H9 (cell line): ENCODE data around the gene EPAS1. TPM values are rescaled to one million over a fixed set of nuclear protein-coding genes. Genes with fewer than 3 reads are reported as not detected.

Experiments
- DNase-seq: peaks from one replicate; pipeline ENCODE4 v3.0.0-alpha.2; 2017
- H2AFZ ChIP-seq: one replicate; pipeline ENCODE4 v1.6.1; 2013; ENCODE audit warnings: mild to moderate bottlenecking, low read length, control low read depth, moderate library complexity
- H2AK5ac ChIP-seq: 2 replicates; pipeline ENCODE4 v1.6.1; 2013; ENCODE audit warnings: low read length, control low read depth, mixed read lengths; ENCODE audit not compliant: insufficient read length
- H2BK120ac ChIP-seq: one replicate; pipeline ENCODE4 v1.6.1; 2013; ENCODE audit warnings: low read depth, mild to moderate bottlenecking, low read length, control low read depth, inconsistent platforms; ENCODE audit not compliant: poor library complexity, severe bottlenecking
- H2BK12ac ChIP-seq: 2 replicates; pipeline ENCODE4 v1.6.1; 2013; ENCODE audit warnings: low read length, control low read depth, mixed read lengths, low read depth; ENCODE audit not compliant: insufficient read length
- H2BK15ac ChIP-seq: 2 replicates; pipeline ENCODE4 v1.6.1; 2013; ENCODE audit warnings: low read depth, low read length, control low read depth
- H2BK20ac ChIP-seq: one replicate; pipeline ENCODE4 v1.6.1; 2013; ENCODE audit warnings: low read depth, mild to moderate bottlenecking, low read length, control low read depth, inconsistent platforms; ENCODE audit not compliant: poor library complexity, severe bottlenecking
- H2BK5ac ChIP-seq: 2 replicates; pipeline ENCODE4 v1.6.1; 2013; ENCODE audit warnings: low read length, control low read depth, mixed read lengths; ENCODE audit not compliant: insufficient read length
- H3K14ac ChIP-seq: 2 replicates; pipeline ENCODE4 v1.6.1; 2013; ENCODE audit warnings: low read length, control low read depth; ENCODE audit not compliant: insufficient read depth
- H3K18ac ChIP-seq: 2 replicates; pipeline ENCODE4 v1.6.1; 2013; ENCODE audit warnings: low read depth, mild to moderate bottlenecking, mixed read lengths, low read length, control low read depth; ENCODE audit not compliant: insufficient read length
- H3K23ac ChIP-seq: 2 replicates; pipeline ENCODE4 v1.6.1; 2013; ENCODE audit warnings: low read length, control low read depth, mixed read lengths, low read depth; ENCODE audit not compliant: insufficient read length
- H3K23me2 ChIP-seq: 2 replicates; pipeline ENCODE4 v1.6.1; 2013; ENCODE audit warnings: low read depth, mild to moderate bottlenecking, mixed read lengths, low read length, control low read depth; ENCODE audit not compliant: insufficient read length, poor library complexity, severe bottlenecking
- H3K27ac ChIP-seq: 2 replicates; pipeline ENCODE4 v1.5.1; 2013; ENCODE audit warnings: low read length, control low read depth, mixed read lengths, low read depth; ENCODE audit not compliant: insufficient read length
- H3K27me3 ChIP-seq: 2 replicates; pipeline ENCODE4 v1.6.1; 2013; ENCODE audit warnings: low read length, control low read depth, inconsistent platforms; ENCODE audit not compliant: insufficient read depth
- H3K4ac ChIP-seq: 2 replicates; pipeline ENCODE4 v1.6.1; 2013; ENCODE audit warnings: low read depth, mild to moderate bottlenecking, control low read depth, inconsistent platforms, low read length, moderate library complexity
- H3K4me1 ChIP-seq: 2 replicates; pipeline ENCODE4 v1.6.1; 2013; ENCODE audit warnings: low read length, control low read depth, inconsistent platforms; ENCODE audit not compliant: insufficient read depth
- H3K4me2 ChIP-seq: 2 replicates; pipeline ENCODE4 v1.6.1; 2013; ENCODE audit warnings: low read length, control low read depth, mixed read lengths; ENCODE audit not compliant: insufficient read length, insufficient read depth
- H3K56ac ChIP-seq: 2 replicates; pipeline ENCODE4 v1.6.1; 2013; ENCODE audit warnings: low read depth, mild to moderate bottlenecking, mixed read lengths, low read length, control low read depth; ENCODE audit not compliant: insufficient read length
- H3K79me1 ChIP-seq: 2 replicates; pipeline ENCODE4 v1.6.1; 2013; ENCODE audit warnings: low read depth, mild to moderate bottlenecking, moderate library complexity, low read length, control low read depth, inconsistent platforms; ENCODE audit not compliant: insufficient read depth, poor library complexity, severe bottlenecking
- H3K79me2 ChIP-seq: 2 replicates; pipeline ENCODE4 v1.6.1; 2013; ENCODE audit warnings: low read length, control low read depth, inconsistent platforms; ENCODE audit not compliant: insufficient read depth
- H3K9ac ChIP-seq: 2 replicates; pipeline ENCODE4 v1.6.1; 2013; ENCODE audit warnings: low read length, control low read depth, mixed read lengths; ENCODE audit not compliant: insufficient read length; ENCODE audit errors: extremely low read depth
- H3K9me3 ChIP-seq: one replicate; pipeline ENCODE4 v1.6.1; 2013; ENCODE audit warnings: low read depth, low read length, inconsistent platforms; ENCODE audit not compliant: control insufficient read depth
- H3T11ph ChIP-seq: one replicate; pipeline ENCODE4 v1.6.1; 2013; ENCODE audit warnings: mild to moderate bottlenecking, low read length, control low read depth, inconsistent platforms
- H4K20me1 ChIP-seq: one replicate; pipeline ENCODE4 v1.6.1; 2013; ENCODE audit not compliant: control insufficient read depth, insufficient read length, insufficient read depth
- H4K5ac ChIP-seq: 2 replicates; pipeline ENCODE4 v1.6.1; 2013; ENCODE audit warnings: low read depth, mild to moderate bottlenecking, mixed read lengths, low read length, control low read depth; ENCODE audit not compliant: insufficient read length
- H4K8ac ChIP-seq: replicated peaks from 2 replicates; pipeline ENCODE4 v1.6.1; 2013; ENCODE audit warnings: low read length, control low read depth, mixed read lengths, low read depth; ENCODE audit not compliant: insufficient read length
- H4K91ac ChIP-seq: 2 replicates; pipeline ENCODE4 v1.6.1; 2013; ENCODE audit warnings: low read depth, mild to moderate bottlenecking, moderate library complexity, mixed read lengths, low read length, control low read depth; ENCODE audit not compliant: insufficient read length
- H3K27ac Mint-ChIP-seq, 3 experiments: 2 replicates in 2 of 3; 3 replicates in 1 of 3; pipeline ENCODE4 v1.8.0; 2020 to 2021; ENCODE audit warnings: mixed read lengths in 3 of 3, mild to moderate bottlenecking in 1 of 3, moderate library complexity in 1 of 3
- H3K27me3 Mint-ChIP-seq: 2 replicates; pipeline ENCODE4 v1.8.0; 2021; ENCODE audit warnings: low read depth, mild to moderate bottlenecking, moderate library complexity, mixed read lengths
- H3K36me3 Mint-ChIP-seq, 3 experiments: 2 replicates in 2 of 3; 3 replicates in 1 of 3; pipeline ENCODE4 v1.8.0; 2020 to 2021; ENCODE audit warnings: low read depth in 3 of 3, mixed read lengths in 3 of 3; ENCODE audit not compliant: insufficient read depth in 1 of 3
- H3K4me1 Mint-ChIP-seq, 2 experiments: 2 replicates each; pipeline ENCODE4 v1.8.0; 2020; ENCODE audit warnings: mixed read lengths in 2 of 2
- H3K4me3 Mint-ChIP-seq, 2 experiments: 2 replicates in 1 of 2; 3 replicates in 1 of 2; pipeline ENCODE4 v1.8.0; 2020 to 2021; ENCODE audit warnings: mild to moderate bottlenecking in 2 of 2, mixed read lengths in 2 of 2, moderate library complexity in 1 of 2
- H3K9me3 Mint-ChIP-seq, 2 experiments: 2 replicates in 1 of 2; 3 replicates in 1 of 2; pipeline ENCODE4 v1.8.0; 2020; ENCODE audit warnings: mild to moderate bottlenecking in 2 of 2, mixed read lengths in 2 of 2, moderate library complexity in 1 of 2
- CTCF ChIP-seq: fragments of 200-600 bp; sonication (generic); conservative IDR thresholded peaks from 3 replicates; pipeline ENCODE4 v1.8.0; 2021; ENCODE audit warnings: antibody characterized with exemption, mild to moderate bottlenecking
- WGBS: extraction: QIAGEN DNeasy Blood & Tissue Kit; methylation state at CpG from one replicate; pipeline ENCODE4 v1.1.7; 2013; ENCODE audit warnings: missing lambda C conversion rate, low lambda C conversion rate, mixed read lengths; ENCODE audit not compliant: insufficient read length; ENCODE audit errors: extremely low coverage; 5-methylcytosine and 5-hydroxymethylcytosine counted together
- total RNA-seq: library from RNA; stranded (reverse); gene quantifications from 2 replicates; pipeline ENCODE4 v1.2.1, GENCODE V29; 2021

EPAS1 gene
- total RNA-seq, 1 experiment from 2014 or later: 1.1 TPM

GRCh38 chr2:46430992-46431391 is 133.8 kb downstream of the EPAS1 start:
- no peak overlapping the region for H2AK5ac ChIP-seq
- H3K9me3 ChIP-seq: no peaks in the 10 kb centered on the region
- H3K56ac ChIP-seq: no peak overlapping the region
- Mint-ChIP-seq H3K4me1 (peaks cover 10 to 12% of the 10 kb centered on the region in 2 experiments), H3K27ac (no peak overlapping the region), H3K27me3 (no peaks in the 10 kb centered on the region), H3K9me3 (no peaks in the 10 kb centered on the region), H3K36me3 (no peaks in the 10 kb centered on the region), H3K4me3 (no peak overlapping the region)
- no peak for TF ChIP-seq CTCF
- no peaks in the 10 kb centered on the region for H3K23me2 ChIP-seq
- no peak for DNase-seq
- no peak overlapping the region for H3K14ac ChIP-seq
- H3K27me3 ChIP-seq: no peaks in the 10 kb centered on the region
- H3K4ac ChIP-seq: no peak overlapping the region
- H2AFZ ChIP-seq: no peak overlapping the region
- no peaks in the 10 kb centered on the region for H4K20me1 ChIP-seq
- no peak overlapping the region for H3K27ac ChIP-seq
- no peak overlapping the region for H4K5ac ChIP-seq
- no peaks in the 10 kb centered on the region; the same call in 1 of the 2 replicates for H3K4me1 ChIP-seq
- no peak overlapping the region for H3K23ac ChIP-seq
- no peak overlapping the region for H2BK12ac ChIP-seq
- no peaks in the 10 kb centered on the region for H3K79me2 ChIP-seq
- no peak overlapping the region for H3K4me2 ChIP-seq
- H3K79me1 ChIP-seq: no peaks in the 10 kb centered on the region
- H2BK15ac ChIP-seq: no peak overlapping the region
- no peak overlapping the region for H2BK20ac ChIP-seq
- no peak overlapping the region for H3K9ac ChIP-seq
- H3T11ph ChIP-seq: no peak overlapping the region
- no peak overlapping the region for H4K8ac ChIP-seq
- no peak overlapping the region for H3K18ac ChIP-seq
- H2BK5ac ChIP-seq: no peak overlapping the region
- H4K91ac ChIP-seq: no peak overlapping the region
- WGBS: no CpG with 5 or more reads among the region's 1 CpG
- H2BK120ac ChIP-seq: no peak overlapping the region
